H7 (cell line): ENCODE data around the gene CNTN4. TPM values are rescaled to one million over a fixed set of nuclear protein-coding genes. Genes with fewer than 3 reads are reported as not detected.

Source experiments
- DNase-seq: peaks from one replicate; pipeline ENCODE4 v3.0.0; 2012
- H3K27me3 ChIP-seq: 2 replicates; pipeline ENCODE4 v1.6.0; 2011; ENCODE audit warnings: mild to moderate bottlenecking, low read length; ENCODE audit not compliant: control insufficient read depth, insufficient read depth
- H3K36me3 ChIP-seq: replicated peaks from 2 replicates; pipeline ENCODE4 v1.5.1; 2011; ENCODE audit warnings: low read length; ENCODE audit not compliant: control insufficient read depth, insufficient read depth
- H3K4me3 ChIP-seq: 2 replicates; pipeline ENCODE4 v1.5.1; 2011; ENCODE audit warnings: low read depth, mild to moderate bottlenecking, control low read depth, low read length, moderate library complexity; ENCODE audit not compliant: insufficient read depth
- total RNA-seq: library from RNA; depleted of rRNA; stranded (reverse); fragments of >200 nt; shearing (Covaris generic); gene quantifications from 2 replicates; pipeline ENCODE4 v1.2.3, GENCODE V29; 2014

CNTN4 gene
- total RNA-seq, 1 experiment from 2014 or later, result 2.3 TPM

DNA sequence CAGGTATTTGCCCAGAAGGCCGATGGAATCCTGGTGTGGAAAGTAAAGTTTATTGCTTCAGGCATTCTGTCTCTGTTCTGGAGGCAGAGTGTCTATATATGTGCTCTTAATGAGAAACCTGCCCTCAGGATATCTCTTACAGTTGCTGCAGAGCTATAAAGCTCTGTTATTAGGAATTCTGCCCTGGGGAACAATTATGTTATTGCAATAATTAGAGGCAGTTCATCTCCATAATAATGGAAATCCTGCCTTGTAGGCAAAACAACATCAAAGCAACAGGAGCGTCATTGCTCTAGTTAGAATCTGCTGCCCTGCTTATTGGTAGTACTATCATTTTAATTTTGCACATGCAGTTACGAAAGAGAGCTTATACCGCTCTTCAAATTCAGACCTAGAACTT lies 835.9 kb downstream of the CNTN4 start:
- DNase-seq, result no peak
- no peaks in the 10 kb centered on the region for H3K36me3 ChIP-seq
- H3K4me3 ChIP-seq, result no peak overlapping the region
- no peaks in the 10 kb centered on the region for H3K27me3 ChIP-seq

DNA sequence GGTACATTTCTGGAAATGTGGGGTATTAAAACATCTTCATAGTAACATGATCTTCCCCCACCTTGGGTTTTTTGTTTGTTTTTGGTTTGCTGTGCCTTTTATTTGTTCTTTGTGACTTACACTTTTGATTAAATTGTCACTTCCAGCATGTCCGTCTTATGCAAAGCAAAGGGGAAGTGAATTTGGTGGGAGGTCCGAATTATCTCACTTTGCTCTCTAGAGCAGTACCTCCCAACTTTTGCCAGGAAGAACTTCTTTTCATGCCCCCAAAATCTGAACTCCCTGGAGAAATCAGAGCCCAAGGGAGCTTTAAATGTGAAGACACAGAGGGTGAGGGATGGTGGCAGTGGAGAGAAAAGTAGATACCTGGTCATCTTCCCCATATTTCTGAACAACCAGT lies 838.4 kb downstream of the CNTN4 start:
- Histone ChIP-seq H3K36me3 (no peaks in the 10 kb centered on the region), H3K27me3 (no peaks in the 10 kb centered on the region), H3K4me3 (no peak overlapping the region)
- DNase-seq, result no peak

DNA sequence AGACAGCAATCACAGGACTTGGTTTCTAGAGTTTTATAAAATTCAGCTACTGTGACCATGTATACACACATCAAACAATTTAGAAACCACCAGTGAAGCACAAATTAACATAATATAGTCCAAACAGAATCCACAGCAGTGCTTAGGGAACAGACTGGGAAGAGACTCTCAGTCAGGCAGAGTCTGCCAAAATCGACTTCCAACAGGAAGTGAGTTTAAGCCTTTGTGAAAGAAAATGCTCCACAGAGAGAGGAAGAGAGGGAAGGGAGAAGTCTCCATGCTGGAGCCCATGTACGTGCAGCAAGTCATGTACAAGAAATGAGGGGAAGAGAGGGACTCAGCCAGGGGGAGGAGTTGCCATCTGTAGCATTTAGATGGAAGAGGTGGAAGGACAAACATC lies 838.9 kb downstream of the CNTN4 start:
- no peak for DNase-seq
- Histone ChIP-seq H3K27me3 (no peaks in the 10 kb centered on the region), H3K4me3 (no peak overlapping the region), H3K36me3 (no peaks in the 10 kb centered on the region)

DNA sequence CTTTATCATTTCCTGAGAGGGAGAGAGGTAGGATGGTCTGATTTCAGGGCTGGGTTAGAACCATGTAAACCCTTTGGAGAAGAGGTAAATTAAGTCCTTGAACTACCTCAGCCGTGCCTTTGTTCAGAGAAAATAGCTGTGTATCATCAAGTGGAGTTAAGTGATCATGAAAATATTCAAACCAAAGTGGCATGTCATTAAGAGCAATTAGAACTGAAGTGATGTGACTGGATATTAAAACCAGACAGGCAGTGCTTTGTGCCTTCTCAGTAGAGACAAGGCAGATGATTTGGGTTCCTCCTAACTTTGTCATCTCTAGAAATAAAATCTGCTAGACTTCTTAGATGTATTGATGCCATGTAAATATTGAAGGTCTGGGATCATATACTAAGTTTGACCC lies 840.0 kb downstream of the CNTN4 start:
- DNase-seq, result no peak
- Histone ChIP-seq H3K4me3 (no peak overlapping the region), H3K36me3 (no peaks in the 10 kb centered on the region), H3K27me3 (no peaks in the 10 kb centered on the region)

DNA sequence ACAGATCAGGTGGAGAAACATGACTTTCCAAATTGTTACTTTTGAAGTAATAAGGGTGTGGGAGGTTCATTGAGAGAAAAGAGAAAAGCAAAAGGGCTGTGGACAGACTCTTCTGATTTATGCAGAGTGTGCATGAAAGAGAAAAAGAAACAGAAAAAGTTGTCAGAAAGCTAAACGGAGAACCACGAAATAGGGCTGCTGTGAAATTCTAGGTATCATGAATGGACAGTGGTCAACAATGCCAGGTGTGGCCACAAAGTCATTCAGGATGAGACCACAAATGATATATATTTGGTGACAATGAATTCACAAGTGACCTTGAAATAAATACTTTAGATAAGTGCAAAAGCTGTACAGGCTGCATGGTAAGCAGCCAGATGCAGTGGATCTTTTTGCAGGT lies 841.4 kb downstream of the CNTN4 start:
- no peak for DNase-seq

DNA sequence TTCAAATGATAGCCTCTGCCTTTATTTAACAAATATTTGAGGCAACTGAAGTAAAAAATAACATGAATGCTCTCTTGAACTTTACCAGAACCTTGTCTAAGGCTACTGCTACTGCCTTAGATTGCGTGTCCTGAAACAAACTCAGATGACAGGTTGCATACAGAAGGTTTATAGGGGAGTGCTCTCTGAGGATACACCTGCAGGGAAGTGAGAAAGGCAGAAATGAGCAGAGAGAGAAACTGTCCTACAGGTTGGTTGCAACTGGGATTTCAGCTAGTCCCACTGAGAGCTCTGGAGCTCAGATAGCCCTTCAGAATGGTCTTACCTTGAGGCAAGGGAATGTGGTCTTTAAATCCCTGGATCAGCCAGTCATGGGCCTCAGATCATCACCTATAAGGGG lies 846.0 kb downstream of the CNTN4 start:
- no peaks in the 10 kb centered on the region for H3K27me3 ChIP-seq
- no peak overlapping the region for H3K4me3 ChIP-seq
- DNase-seq, result no peak
- no peaks in the 10 kb centered on the region for H3K36me3 ChIP-seq

More for the DNA sequence above, 841.4 kb downstream of the CNTN4 start:
- H3K4me3 ChIP-seq, result no peak overlapping the region
- no peaks in the 10 kb centered on the region for H3K36me3 ChIP-seq
- H3K27me3 ChIP-seq, result no peaks in the 10 kb centered on the region

DNA sequence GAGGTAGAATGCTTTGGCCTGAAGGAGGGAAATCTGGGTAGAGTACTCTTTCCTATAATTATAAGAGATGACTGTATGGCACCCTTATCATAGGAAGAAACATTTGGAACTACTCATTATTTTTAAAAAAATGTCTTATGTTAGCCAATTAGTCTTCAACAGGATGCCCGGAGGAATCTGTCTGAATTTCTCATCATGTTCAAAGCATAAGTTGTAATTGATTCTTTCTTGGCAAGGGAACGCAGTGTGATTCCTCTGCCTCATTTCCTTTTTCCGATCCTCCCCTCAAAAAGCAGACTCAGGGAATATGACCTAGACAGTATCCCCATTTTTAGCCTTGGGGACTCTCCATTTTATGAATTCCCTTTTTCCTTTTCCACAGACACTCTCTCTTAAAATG lies 846.5 kb downstream of the CNTN4 start:
- Histone ChIP-seq H3K4me3 (no peak overlapping the region), H3K27me3 (no peaks in the 10 kb centered on the region)

DNA sequence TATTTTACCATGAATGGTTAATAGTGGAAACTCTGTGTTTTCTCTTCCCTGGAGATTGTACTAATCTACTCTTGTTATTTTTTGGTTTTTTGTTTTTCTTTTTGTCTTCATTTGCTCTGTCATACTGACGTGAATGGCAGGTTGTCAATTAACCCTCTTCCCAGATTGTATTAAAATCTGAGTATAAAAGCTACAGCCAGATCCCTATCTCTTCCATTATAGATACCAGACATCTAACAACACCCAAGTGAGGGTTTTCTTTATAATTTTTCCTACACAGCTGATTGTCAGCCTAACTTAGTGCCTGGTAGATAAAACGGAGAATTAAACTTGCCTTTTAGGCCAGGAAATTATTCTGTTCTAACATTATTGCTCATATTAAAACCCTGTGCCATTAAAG lies 848.9 kb downstream of the CNTN4 start:
- H3K36me3 ChIP-seq, result no peaks in the 10 kb centered on the region
- no peak for DNase-seq
- H3K27me3 ChIP-seq, result no peaks in the 10 kb centered on the region
- no peak overlapping the region for H3K4me3 ChIP-seq

More for the DNA sequence above, 846.5 kb downstream of the CNTN4 start:
- no peaks in the 10 kb centered on the region for H3K36me3 ChIP-seq
- DNase-seq, result no peak

DNA sequence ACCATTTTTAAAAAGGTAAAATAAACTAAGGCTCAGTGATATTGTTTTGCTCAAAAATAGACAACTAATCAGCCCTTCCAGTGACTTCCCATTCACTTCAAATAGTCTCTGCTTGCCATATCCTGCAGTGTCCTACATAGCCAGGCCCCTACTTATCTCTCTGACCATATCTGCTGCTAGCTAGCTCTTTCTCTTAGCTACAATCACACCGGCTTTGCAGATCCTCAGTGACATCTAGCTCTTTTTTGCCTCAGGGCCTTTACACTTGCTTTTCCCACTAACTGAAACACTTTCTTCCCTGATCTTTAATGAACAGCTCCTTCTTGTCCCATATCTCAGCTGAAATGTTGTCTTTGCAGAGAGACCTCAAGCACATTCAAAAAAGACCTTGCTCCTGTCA lies 850.2 kb downstream of the CNTN4 start:
- DNase-seq, result no peak
- Histone ChIP-seq H3K4me3 (no peak overlapping the region), H3K27me3 (no peaks in the 10 kb centered on the region), H3K36me3 (no peaks in the 10 kb centered on the region)

DNA sequence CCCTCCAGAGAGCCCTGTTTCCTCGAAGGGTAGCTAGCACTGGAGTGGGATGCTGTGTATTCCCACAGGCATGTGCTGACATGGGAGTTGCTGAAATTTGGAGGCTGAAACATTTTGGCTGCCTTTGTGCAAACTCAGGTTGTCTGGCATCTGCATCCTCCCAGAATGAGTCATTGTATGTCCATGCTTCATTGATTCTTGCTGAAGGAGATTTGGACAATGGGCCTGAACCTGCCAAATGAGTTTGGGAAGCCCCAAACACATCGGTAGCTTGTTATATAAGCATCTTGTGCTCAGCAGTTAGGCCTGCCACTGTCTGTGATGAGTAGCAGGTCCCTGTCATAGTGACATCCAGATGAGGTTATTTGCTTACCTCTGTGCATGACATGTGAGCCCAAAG lies 851.5 kb downstream of the CNTN4 start:
- Histone ChIP-seq H3K36me3 (no peaks in the 10 kb centered on the region), H3K27me3 (no peaks in the 10 kb centered on the region), H3K4me3 (no peak overlapping the region)
- no peak for DNase-seq

DNA sequence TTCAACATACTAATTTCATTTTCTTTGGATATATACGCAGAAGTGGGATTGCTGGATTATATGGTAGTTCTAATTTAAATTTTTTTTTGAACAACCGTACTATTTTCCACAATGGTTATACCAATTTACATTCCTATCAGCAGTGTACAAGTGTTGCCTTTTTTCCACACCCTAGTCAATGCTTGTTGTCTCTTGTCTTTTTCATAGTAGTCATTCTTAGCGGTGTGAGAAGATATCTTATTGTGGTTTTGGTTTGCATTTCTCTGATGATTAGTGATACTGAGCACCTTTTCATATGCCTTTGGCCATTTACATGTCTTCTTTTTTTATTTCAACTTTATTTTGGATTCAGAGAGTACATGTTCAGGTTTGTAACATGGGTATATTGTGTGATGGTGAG lies 858.4 kb downstream of the CNTN4 start:
- Histone ChIP-seq H3K36me3 (no peaks in the 10 kb centered on the region), H3K27me3 (no peaks in the 10 kb centered on the region), H3K4me3 (no peak overlapping the region)
- DNase-seq, result no peak

DNA sequence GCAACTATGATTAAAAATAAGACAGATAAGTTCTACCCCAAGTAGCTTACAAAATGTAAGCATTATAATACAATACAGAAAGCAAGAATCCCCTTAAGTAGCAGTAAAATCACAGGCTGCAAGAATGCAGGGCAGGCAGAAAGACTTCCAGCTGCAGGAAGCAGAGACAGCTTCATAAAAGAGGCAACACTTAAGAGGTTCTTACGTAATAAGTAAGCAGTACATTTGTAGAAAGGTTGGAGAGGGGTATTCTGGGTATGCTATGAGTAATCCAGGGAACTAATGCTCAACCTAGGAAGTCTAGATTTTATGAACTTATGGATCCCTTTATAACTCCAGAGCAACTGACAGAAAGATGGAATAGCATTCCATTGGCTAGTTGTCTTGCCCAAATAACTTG lies 859.9 kb downstream of the CNTN4 start:
- no peak for DNase-seq
- Histone ChIP-seq H3K36me3 (no peaks in the 10 kb centered on the region), H3K4me3 (no peak overlapping the region), H3K27me3 (no peaks in the 10 kb centered on the region)

DNA sequence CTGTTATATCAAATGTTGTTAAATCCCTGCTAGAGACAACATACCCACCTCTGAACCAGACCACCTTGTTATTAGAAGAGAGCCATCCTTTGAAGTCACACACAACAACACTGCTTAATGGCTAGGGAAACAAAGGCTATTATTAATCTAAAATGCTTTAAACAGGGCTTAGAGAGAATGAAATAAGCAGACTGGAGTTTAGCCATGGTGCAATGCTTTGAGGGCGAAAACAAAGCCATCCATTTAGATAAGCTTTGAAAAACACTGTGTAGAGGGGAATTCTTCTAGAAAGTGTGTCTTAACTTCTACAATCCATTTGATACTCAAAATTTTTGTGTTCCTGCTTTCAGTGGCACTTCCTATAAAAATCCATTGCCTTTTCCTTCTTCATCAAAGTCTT lies 862.9 kb downstream of the CNTN4 start:
- Histone ChIP-seq H3K4me3 (no peak overlapping the region), H3K36me3 (no peaks in the 10 kb centered on the region), H3K27me3 (no peaks in the 10 kb centered on the region)
- DNase-seq, result no peak

DNA sequence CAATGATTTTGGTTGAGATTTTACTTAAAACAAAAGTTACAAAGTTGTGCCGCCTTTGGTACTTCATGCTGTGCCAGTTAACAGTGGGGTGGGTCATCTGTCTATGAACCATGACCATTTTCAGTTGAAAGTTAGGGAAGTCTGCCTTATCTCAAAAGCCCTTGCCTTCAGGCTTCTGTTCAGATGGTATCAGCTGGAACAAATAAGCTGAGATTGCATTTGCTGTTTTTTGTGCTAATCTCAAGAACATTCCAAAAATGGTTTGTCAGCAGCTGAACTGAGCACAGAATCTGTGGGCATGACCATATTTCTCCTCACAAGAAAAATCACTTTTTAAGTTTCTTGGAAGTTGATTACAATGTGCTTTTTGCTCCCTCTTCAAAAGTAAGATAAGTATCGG lies 869.2 kb downstream of the CNTN4 start:
- Histone ChIP-seq H3K27me3 (no peaks in the 10 kb centered on the region), H3K36me3 (no peaks in the 10 kb centered on the region), H3K4me3 (no peak overlapping the region)
- DNase-seq, result no peak

DNA sequence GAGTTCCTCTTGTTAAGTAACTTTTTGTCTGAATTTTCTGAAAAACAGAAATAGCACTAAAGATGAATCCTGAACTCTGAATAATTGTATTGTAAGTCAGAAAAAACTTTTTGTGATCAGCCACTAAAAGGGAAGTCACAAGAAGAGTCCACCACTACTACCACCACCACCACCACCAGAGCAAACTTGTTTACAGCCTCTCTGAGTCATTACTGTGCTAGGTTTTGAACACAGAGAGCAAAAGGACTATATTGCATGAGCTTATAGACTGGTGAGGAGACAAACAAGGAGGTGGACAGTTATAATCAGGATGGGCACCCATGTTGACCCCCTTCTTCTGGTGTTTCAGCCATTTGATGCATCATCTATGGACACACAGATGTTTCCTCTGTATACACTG lies 869.8 kb downstream of the CNTN4 start:
- H3K4me3 ChIP-seq, result no peak overlapping the region
- H3K36me3 ChIP-seq, result no peaks in the 10 kb centered on the region
- no peak for DNase-seq
- no peaks in the 10 kb centered on the region for H3K27me3 ChIP-seq

DNA sequence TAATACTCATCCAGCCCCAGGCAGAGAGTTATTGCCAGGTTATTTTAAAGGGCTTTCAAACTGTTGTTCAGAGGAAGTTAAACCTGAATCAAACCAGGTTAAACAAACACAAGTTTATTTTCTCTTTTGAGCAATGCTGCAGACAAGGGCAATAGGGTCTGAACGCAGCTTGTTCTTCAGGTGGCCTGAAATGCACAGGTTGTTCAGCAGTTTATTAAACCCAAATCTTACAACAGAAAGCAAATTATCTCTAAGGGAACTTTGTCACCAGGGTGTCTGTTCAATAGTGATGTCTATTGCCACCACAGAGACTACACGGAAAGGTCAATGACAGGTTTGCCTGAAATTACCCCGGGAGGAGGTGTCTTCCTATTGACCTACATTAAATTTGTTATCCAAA lies 877.5 kb downstream of the CNTN4 start:
- DNase-seq, result no peak
- no peaks in the 10 kb centered on the region for H3K27me3 ChIP-seq
- H3K4me3 ChIP-seq, result no peak overlapping the region
- H3K36me3 ChIP-seq, result no peaks in the 10 kb centered on the region
